Renal pelvis (tissue), 12 donors: ENCODE data around the gene DEFB116. TPM values are rescaled to one million over a fixed set of nuclear protein-coding genes. Genes with fewer than 3 reads are reported as not detected.
"Not testable (repeated sequence)": the region's sequence is repeated elsewhere in the genome, so short reads cannot be mapped to it uniquely, and the experiment has no call there.

Experiments used
- DNase-seq: peaks from one replicate; pipeline ENCODE4 v3.0.0-alpha.2; 2013
- long read RNA-seq, 16 experiments: transcript quantifications; one replicate each; lab custom pipeline, GENCODE V29; 2026
- polyA plus RNA-seq, 3 donors: library from polyadenylated mRNA; unstranded; fragments of 120-200 nt; gene quantifications; one replicate each; pipeline ENCODE4 v1.2.1, GENCODE V29; 2013; ENCODE audit not compliant: insufficient read length in 3 of 3

DEFB116 gene
- polyA plus RNA-seq: not detected
- long read RNA-seq, donor 1: 0 reads
- long read RNA-seq, donor 2: 0 reads
- long read RNA-seq, donor 3: 0 reads
- long read RNA-seq, donor 4: 0 reads
- long read RNA-seq, donor 5: 0 reads
- long read RNA-seq, donor 6: 0 reads
- long read RNA-seq, donor 7: 0 reads
- long read RNA-seq, donor 8: 0 reads
- long read RNA-seq, donor 9: 0 reads
- long read RNA-seq, donor 10: 0 reads
- long read RNA-seq, donor 11: 0 reads
- long read RNA-seq, donor 12: 0 reads
- long read RNA-seq, donor 13: 0 reads
- long read RNA-seq, donor 14: 0 reads
- long read RNA-seq, donor 15: 0 reads
- long read RNA-seq, donor 16: 0 reads

GRCh38 chr20:31308535-31309162 is at the start of gene DEFB116:
Gene DEFB116, minus strand, starts transcription at chr20:31308585. Its CDS starts 0 bp downstream, at chr20:31308585.
- DNase-seq: no peak

GRCh38 chr20:31355981-31356380 is 47.6 kb upstream of the DEFB116 start:
- DNase-seq: no peak

- DNase-seq: no peak
These were observed 33.1 kb upstream of the DEFB116 start for GRCh38 chr20:31341470-31341869.

- no peak for DNase-seq
These were observed 22.5 kb upstream of the DEFB116 start for GRCh38 chr20:31330893-31331292.

GRCh38 chr20:31322504-31322903 is 14.1 kb upstream of the DEFB116 start:
- DNase-seq: no peak

- DNase-seq: not testable (repeated sequence)
These were observed 23.4 kb downstream of the DEFB116 start for GRCh38 chr20:31284964-31285363.

GRCh38 chr20:31278178-31278577 is 30.2 kb downstream of the DEFB116 start:
- no peak for DNase-seq

- no peak for DNase-seq
These were observed 33.9 kb downstream of the DEFB116 start for GRCh38 chr20:31274441-31274840.

- no peak for DNase-seq
These were observed 48.0 kb downstream of the DEFB116 start for GRCh38 chr20:31260326-31260932.

- no peak for DNase-seq
These were observed 51.0 kb downstream of the DEFB116 start, which contains the start of gene DEFB115 for GRCh38 chr20:31257364-31257763. Gene DEFB115, plus strand, starts transcription at chr20:31257664. Its CDS starts 0 bp downstream, at chr20:31257664.

- DNase-seq: no peak
These were observed 51.4 kb downstream of the DEFB116 start for GRCh38 chr20:31256959-31257358.

Other genes starting within 250 kb of the DEFB116 start
- not detected for gene DEFB115, start 50.9 kb downstream of the DEFB116 start, polyA plus RNA-seq
- gene DEFB118, start 60.0 kb upstream of the DEFB116 start, polyA plus RNA-seq: not detected
- gene DEFB119, start 82.0 kb upstream of the DEFB116 start, polyA plus RNA-seq: not detected
- not detected for gene DEFB121, start 97.6 kb upstream of the DEFB116 start, polyA plus RNA-seq
- not detected for gene DEFB123, start 132.0 kb upstream of the DEFB116 start, polyA plus RNA-seq
- under 1 TPM in 1 of 3 donors, not detected in 2; 0.70 TPM for gene DEFB124, start 166.5 kb upstream of the DEFB116 start, polyA plus RNA-seq
- under 1 TPM; 0.34 to 0.49 (median 0.44) TPM for gene REM1, start 166.7 kb upstream of the DEFB116 start, polyA plus RNA-seq
- 100 to 1,000 TPM; 139 to 152 (median 151) TPM for gene HM13, start 205.9 kb upstream of the DEFB116 start, polyA plus RNA-seq